Chondrocyte (in vitro differentiated cells): Measurements from ENCODE around the gene BEND6. TPM values are rescaled to one million over a fixed set of nuclear protein-coding genes. Genes with fewer than 3 reads are reported as not detected.

ENCODE experiments used
- DNase-seq: peaks from one replicate; pipeline ENCODE4 v3.0.0; 2021; ENCODE audit warnings: mixed read lengths, low spot score
- H3K27ac Mint-ChIP-seq: one replicate; pipeline ENCODE4 v1.8.0; 2021; ENCODE audit warnings: mild to moderate bottlenecking, moderate library complexity, mixed read lengths; ENCODE audit not compliant: unreplicated experiment
- H3K27me3 Mint-ChIP-seq: 2 replicates; pipeline ENCODE4 v1.8.0; 2021; ENCODE audit warnings: low read depth, mixed read lengths
- H3K36me3 Mint-ChIP-seq: 2 replicates; pipeline ENCODE4 v1.8.0; 2021; ENCODE audit warnings: low read depth, mixed read lengths
- H3K4me1 Mint-ChIP-seq: 2 replicates; pipeline ENCODE4 v1.8.0; 2021; ENCODE audit warnings: low read depth, mild to moderate bottlenecking, mixed read lengths
- H3K4me3 Mint-ChIP-seq: one replicate; pipeline ENCODE4 v1.8.0; 2021; ENCODE audit warnings: mild to moderate bottlenecking, moderate library complexity, mixed read lengths; ENCODE audit not compliant: unreplicated experiment
- H3K9me3 Mint-ChIP-seq: 2 replicates; pipeline ENCODE4 v1.8.0; 2021; ENCODE audit warnings: low read depth, mixed read lengths
- CTCF ChIP-seq: fragments of 200-600 bp; sonication (generic); IDR thresholded peaks from 2 replicates; pipeline ENCODE4 v1.5.0; 2021; ENCODE audit warnings: antibody characterized with exemption, mild to moderate bottlenecking, moderate library complexity
- total RNA-seq: library from RNA; stranded (reverse); gene quantifications from 3 replicates; pipeline ENCODE4 v1.2.1, GENCODE V29; 2021

Gene BEND6
- total RNA-seq, 1 donor from 2014 or later = 8.9 TPM

DNA sequence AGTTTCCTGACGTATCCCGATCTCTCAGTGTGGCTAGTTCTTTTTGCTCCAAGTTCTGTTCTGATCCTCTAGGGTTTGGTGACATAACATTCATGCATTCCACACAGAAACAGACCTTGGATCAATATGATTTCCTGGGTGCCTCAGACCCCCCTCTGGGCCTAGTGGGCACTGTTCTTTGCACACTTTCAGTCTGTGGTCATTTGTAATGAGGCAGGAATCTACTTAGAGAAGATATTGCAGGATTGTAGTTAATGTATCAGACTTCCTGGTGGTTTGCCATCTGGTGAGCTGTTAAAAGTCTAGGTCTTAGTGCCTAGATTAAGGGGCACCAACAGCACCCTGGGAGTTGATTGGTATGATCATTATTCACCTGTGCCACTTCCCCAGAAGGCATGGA, 7.5 kb downstream of the BEND6 start:
- H3K4me3 Mint-ChIP-seq = no peak overlapping the region
- H3K36me3 Mint-ChIP-seq = no peaks in the 10 kb centered on the region
- peaks cover 12% of the 10 kb centered on the region for H3K4me1 Mint-ChIP-seq
- H3K9me3 Mint-ChIP-seq = no peaks in the 10 kb centered on the region
- H3K27ac Mint-ChIP-seq = no peak overlapping the region
- no peak for DNase-seq
- no peak for TF ChIP-seq CTCF
- no peaks in the 10 kb centered on the region for H3K27me3 Mint-ChIP-seq

DNA sequence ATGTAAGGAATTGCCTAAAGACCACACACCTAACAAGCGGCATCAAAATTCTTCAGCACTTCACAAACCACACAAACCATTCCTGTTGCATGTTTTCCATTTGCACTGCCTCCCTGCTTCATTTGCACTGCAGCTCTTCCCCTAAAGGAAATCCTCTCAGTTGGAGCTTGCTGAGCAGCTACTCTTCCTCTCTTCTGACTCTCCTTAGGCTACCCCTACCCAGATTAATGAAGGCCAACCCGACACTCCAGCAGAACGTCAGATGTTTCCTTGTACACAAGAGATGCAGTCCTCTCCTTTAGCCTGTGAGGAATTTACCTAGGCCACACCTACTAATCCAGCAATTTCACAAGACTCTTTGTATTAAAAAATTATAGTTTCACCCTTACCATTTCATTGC, 8.1 kb downstream of the BEND6 start:
- Mint-ChIP-seq H3K4me1 (peaks cover 12% of the 10 kb centered on the region), H3K36me3 (no peaks in the 10 kb centered on the region), H3K27me3 (no peaks in the 10 kb centered on the region), H3K4me3 (no peak overlapping the region), H3K9me3 (no peaks in the 10 kb centered on the region), H3K27ac (no peak overlapping the region)
- TF ChIP-seq CTCF = no peak
- DNase-seq = no peak

DNA sequence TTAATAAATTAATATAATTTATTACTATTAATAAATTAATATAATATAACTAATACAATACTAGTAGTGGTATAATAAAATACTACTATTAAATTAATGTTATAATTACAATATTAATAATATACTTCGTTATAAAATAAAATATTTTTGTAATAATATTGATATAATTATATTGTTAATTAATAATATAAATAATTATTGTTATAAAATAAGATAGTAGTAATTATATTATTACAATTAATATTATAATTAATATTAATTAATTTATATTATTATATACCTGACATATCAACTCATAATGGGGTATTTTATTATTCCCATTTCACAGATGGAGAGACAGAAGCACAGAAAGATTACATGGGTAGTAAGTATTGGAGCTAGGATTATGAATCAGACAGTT, 8.9 kb downstream of the BEND6 start:
- Mint-ChIP-seq H3K36me3 (no peaks in the 10 kb centered on the region), H3K9me3 (no peaks in the 10 kb centered on the region), H3K27ac (no peak overlapping the region), H3K4me1 (peaks cover 6% of the 10 kb centered on the region), H3K27me3 (no peaks in the 10 kb centered on the region), H3K4me3 (no peak overlapping the region)
- DNase-seq = no peak
- no peak for TF ChIP-seq CTCF

- TF ChIP-seq CTCF = no peak
Measured at GRCh38 chr6:56965126-56965525, 10.2 kb downstream of the BEND6 start.

GRCh38 chr6:56970849-56971248, 15.9 kb downstream of the BEND6 start:
- Mint-ChIP-seq H3K4me3 (no peak overlapping the region), H3K27ac (no peak overlapping the region), H3K27me3 (no peaks in the 10 kb centered on the region), H3K36me3 (peaks cover 4% of the 10 kb centered on the region), H3K4me1 (no peaks in the 10 kb centered on the region), H3K9me3 (peaks cover 8% of the 10 kb centered on the region)
- DNase-seq = no peak
- TF ChIP-seq CTCF = no peak

More at GRCh38 chr6:56965126-56965525, 10.2 kb downstream of the BEND6 start:
- Mint-ChIP-seq H3K4me1 (peaks cover under 1% of the 10 kb centered on the region), H3K9me3 (no peaks in the 10 kb centered on the region), H3K4me3 (no peak overlapping the region), H3K36me3 (no peaks in the 10 kb centered on the region), H3K27ac (no peak overlapping the region), H3K27me3 (no peaks in the 10 kb centered on the region)
- no peak for DNase-seq
